ENCODE results near the gene NR3C2.

The NR3C2 gene

GRCh38 chr4:148353571-148353970, 88.6 kb downstream of the NR3C2 start:
- no peak overlapping the region for H3K4me3 ChIP-seq (ENCODE audit: insufficient read depth, low read length, poor library complexity, severe bottlenecking)
- H4K20me1 ChIP-seq (ENCODE audit: low read depth, low read length) = no peaks in the 10 kb centered on the region
- H3K36me3 ChIP-seq (ENCODE audit: low read length) = no peaks in the 10 kb centered on the region
- no peaks in the 10 kb centered on the region for H3K79me2 ChIP-seq (ENCODE audit: insufficient read depth, low read length)
- H3K4me2 ChIP-seq (ENCODE audit: low read depth, low read length, poor library complexity, severe bottlenecking) = no peak overlapping the region
- H3K9ac ChIP-seq (ENCODE audit: low read length) = no peak overlapping the region
- no peak for TF ChIP-seq EZH2phosphoT487 (conservative IDR thresholded peaks at IDR 0.05; ENCODE audit: low read length)
- TF ChIP-seq, protein P1, sequence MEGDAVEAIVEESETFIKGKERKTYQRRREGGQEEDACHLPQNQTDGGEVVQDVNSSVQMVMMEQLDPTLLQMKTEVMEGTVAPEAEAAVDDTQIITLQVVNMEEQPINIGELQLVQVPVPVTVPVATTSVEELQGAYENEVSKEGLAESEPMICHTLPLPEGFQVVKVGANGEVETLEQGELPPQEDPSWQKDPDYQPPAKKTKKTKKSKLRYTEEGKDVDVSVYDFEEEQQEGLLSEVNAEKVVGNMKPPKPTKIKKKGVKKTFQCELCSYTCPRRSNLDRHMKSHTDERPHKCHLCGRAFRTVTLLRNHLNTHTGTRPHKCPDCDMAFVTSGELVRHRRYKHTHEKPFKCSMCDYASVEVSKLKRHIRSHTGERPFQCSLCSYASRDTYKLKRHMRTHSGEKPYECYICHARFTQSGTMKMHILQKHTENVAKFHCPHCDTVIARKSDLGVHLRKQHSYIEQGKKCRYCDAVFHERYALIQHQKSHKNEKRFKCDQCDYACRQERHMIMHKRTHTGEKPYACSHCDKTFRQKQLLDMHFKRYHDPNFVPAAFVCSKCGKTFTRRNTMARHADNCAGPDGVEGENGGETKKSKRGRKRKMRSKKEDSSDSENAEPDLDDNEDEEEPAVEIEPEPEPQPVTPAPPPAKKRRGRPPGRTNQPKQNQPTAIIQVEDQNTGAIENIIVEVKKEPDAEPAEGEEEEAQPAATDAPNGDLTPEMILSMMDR (IDR thresholded peaks at IDR 0.05; ENCODE audit: insufficient read depth, low read length, poor library complexity, severe bottlenecking) = no peak
- H3K27me3 ChIP-seq (ENCODE audit: low read length) = no peaks in the 10 kb centered on the region
- H3K9me2 ChIP-seq (replicated peaks; ENCODE audit: insufficient read depth, low read length) = no peaks in the 10 kb centered on the region
- no peaks in the 10 kb centered on the region for H3F3A ChIP-seq (ENCODE audit: insufficient read depth)
- no peak overlapping the region for H3K27ac ChIP-seq (ENCODE audit: low read depth, low read length)
- H2AFZ ChIP-seq (ENCODE audit: low read depth, low read length, severe bottlenecking) = no peak overlapping the region
- no peaks in the 10 kb centered on the region for H3K9me3 ChIP-seq (ENCODE audit: insufficient read depth, low read length)

GRCh38 chr4:148349153-148349552, 93.1 kb downstream of the NR3C2 start:
- Histone ChIP-seq H3K27ac (ENCODE audit: low read depth, low read length) (no peak overlapping the region), H3K4me2 (ENCODE audit: low read depth, low read length, poor library complexity, severe bottlenecking) (no peak overlapping the region), H3F3A (ENCODE audit: insufficient read depth) (no peaks in the 10 kb centered on the region), H3K9me3 (ENCODE audit: insufficient read depth, low read length) (no peaks in the 10 kb centered on the region), H3K4me3 (ENCODE audit: insufficient read depth, low read length, poor library complexity, severe bottlenecking) (no peak overlapping the region), H2AFZ (ENCODE audit: low read depth, low read length, severe bottlenecking) (no peak overlapping the region), H4K20me1 (ENCODE audit: low read depth, low read length) (no peaks in the 10 kb centered on the region), H3K36me3 (ENCODE audit: low read length) (no peaks in the 10 kb centered on the region), H3K9me2 (replicated peaks; ENCODE audit: insufficient read depth, low read length) (no peaks in the 10 kb centered on the region), H3K27me3 (ENCODE audit: low read length) (no peaks in the 10 kb centered on the region), H3K79me2 (ENCODE audit: insufficient read depth, low read length) (no peaks in the 10 kb centered on the region), H3K9ac (ENCODE audit: low read length) (no peak overlapping the region)
- TF ChIP-seq, protein P1 (IDR thresholded peaks at IDR 0.05; ENCODE audit: insufficient read depth, low read length, poor library complexity, severe bottlenecking) = no peak
- no peak for TF ChIP-seq EZH2phosphoT487 (conservative IDR thresholded peaks at IDR 0.05; ENCODE audit: low read length)

DNA sequence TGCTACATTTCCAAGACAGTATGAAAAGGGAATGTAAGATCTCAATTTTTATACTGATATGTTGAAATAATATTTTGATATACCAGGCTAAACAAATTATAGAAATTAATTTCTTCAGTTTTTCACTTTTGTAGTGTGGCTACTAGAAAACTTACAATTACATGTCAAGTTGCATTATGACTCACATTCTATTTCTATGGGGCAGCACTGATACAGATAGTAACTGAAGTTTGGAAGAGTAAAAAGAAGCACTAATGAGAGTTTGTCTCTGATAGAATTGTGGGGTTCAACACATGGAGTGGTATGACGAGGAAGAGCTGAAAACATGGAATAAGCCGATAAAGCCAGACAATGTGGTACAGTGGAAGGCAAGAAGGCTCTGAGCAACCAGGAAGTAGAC, 95.6 kb downstream of the NR3C2 start:
- no peak overlapping the region for H3K27ac ChIP-seq (ENCODE audit: low read depth, low read length)
- H3K9me2 ChIP-seq (replicated peaks; ENCODE audit: insufficient read depth, low read length) = no peaks in the 10 kb centered on the region
- no peaks in the 10 kb centered on the region for H3F3A ChIP-seq (ENCODE audit: insufficient read depth)
- H3K36me3 ChIP-seq (ENCODE audit: low read length) = no peaks in the 10 kb centered on the region
- H4K20me1 ChIP-seq (ENCODE audit: low read depth, low read length) = no peaks in the 10 kb centered on the region
- H3K27me3 ChIP-seq (ENCODE audit: low read length) = no peaks in the 10 kb centered on the region
- H3K9ac ChIP-seq (ENCODE audit: low read length) = no peak overlapping the region
- H3K4me3 ChIP-seq (ENCODE audit: insufficient read depth, low read length, poor library complexity, severe bottlenecking) = no peak overlapping the region
- no peaks in the 10 kb centered on the region for H3K79me2 ChIP-seq (ENCODE audit: insufficient read depth, low read length)
- H3K4me2 ChIP-seq (ENCODE audit: low read depth, low read length, poor library complexity, severe bottlenecking) = no peak overlapping the region
- no peaks in the 10 kb centered on the region for H3K9me3 ChIP-seq (ENCODE audit: insufficient read depth, low read length)
- TF ChIP-seq, protein P1 (IDR thresholded peaks at IDR 0.05; ENCODE audit: insufficient read depth, low read length, poor library complexity, severe bottlenecking) = no peak
- TF ChIP-seq EZH2phosphoT487 (conservative IDR thresholded peaks at IDR 0.05; ENCODE audit: low read length) = no peak
- no peak overlapping the region for H2AFZ ChIP-seq (ENCODE audit: low read depth, low read length, severe bottlenecking)
